ENCODE data around the gene WWOX.

WWOX gene

GRCh38 chr16:78871241-78871640, 771.8 kb downstream of the WWOX start:
- no peak for TF ChIP-seq FOXP2 (optimal IDR thresholded peaks at IDR 0.05; ENCODE audit: control extremely low read depth, extremely low read length, insufficient read depth)

GRCh38 chr16:78876671-78877070, 777.2 kb downstream of the WWOX start:
- Histone ChIP-seq H3K9ac (ENCODE audit: insufficient read length) (no peak overlapping the region), H3K9me3 (ENCODE audit: low read depth, low read length) (no peaks in the 10 kb centered on the region), H3K4me3 (no peak overlapping the region), H3K36me3 (ENCODE audit: insufficient read depth, low read length) (no peaks in the 10 kb centered on the region), H3K27ac (no peak overlapping the region)
- TF ChIP-seq POLR2AphosphoS5 (IDR thresholded peaks at IDR 0.05; ENCODE audit: borderline replicate concordance, low read depth, low read length) (no peak), EZH2 (IDR thresholded peaks at IDR 0.05) (no peak), FOXP2 (optimal IDR thresholded peaks at IDR 0.05; ENCODE audit: control extremely low read depth, extremely low read length, insufficient read depth) (no peak)
- no peak for DNase-seq (ENCODE audit: low read depth, low spot score)

More at GRCh38 chr16:78871241-78871640, 771.8 kb downstream of the WWOX start:
- DNase-seq (ENCODE audit: low read depth, low spot score), result no peak
- Histone ChIP-seq H3K9ac (ENCODE audit: insufficient read length) (no peak overlapping the region), H3K27ac (no peak overlapping the region), H3K9me3 (ENCODE audit: low read depth, low read length) (no peaks in the 10 kb centered on the region), H3K36me3 (ENCODE audit: insufficient read depth, low read length) (no peaks in the 10 kb centered on the region), H3K4me3 (no peak overlapping the region)

GRCh38 chr16:78877114-78877655, 777.7 kb downstream of the WWOX start:
- Histone ChIP-seq H3K36me3 (ENCODE audit: insufficient read depth, low read length) (no peaks in the 10 kb centered on the region), H3K4me3 (no peak overlapping the region), H3K9ac (ENCODE audit: insufficient read length) (no peak overlapping the region), H3K9me3 (ENCODE audit: low read depth, low read length) (no peaks in the 10 kb centered on the region), H3K27ac (no peak overlapping the region)
- TF ChIP-seq EZH2 (IDR thresholded peaks at IDR 0.05), result no peak
- no peak for TF ChIP-seq FOXP2 (optimal IDR thresholded peaks at IDR 0.05; ENCODE audit: control extremely low read depth, extremely low read length, insufficient read depth)
- no peak for TF ChIP-seq POLR2AphosphoS5 (IDR thresholded peaks at IDR 0.05; ENCODE audit: borderline replicate concordance, low read depth, low read length)
- DNase-seq (ENCODE audit: low read depth, low spot score), result no peak

- H3K9ac ChIP-seq (ENCODE audit: insufficient read length), result no peak overlapping the region
- TF ChIP-seq FOXP2 (optimal IDR thresholded peaks at IDR 0.05; ENCODE audit: control extremely low read depth, extremely low read length, insufficient read depth) (no peak), EZH2 (IDR thresholded peaks at IDR 0.05) (no peak), POLR2AphosphoS5 (IDR thresholded peaks at IDR 0.05; ENCODE audit: borderline replicate concordance, low read depth, low read length) (no peak)
- H3K36me3 ChIP-seq (ENCODE audit: insufficient read depth, low read length), result no peaks in the 10 kb centered on the region
- DNase-seq (ENCODE audit: low read depth, low spot score), result no peak
- no peaks in the 10 kb centered on the region for H3K9me3 ChIP-seq (ENCODE audit: low read depth, low read length)
- H3K4me3 ChIP-seq, result no peak overlapping the region
- H3K27ac ChIP-seq, result no peak overlapping the region
Measured at GRCh38 chr16:78878570-78878969, 779.1 kb downstream of the WWOX start.

GRCh38 chr16:78879011-78879410, 779.6 kb downstream of the WWOX start:
- H3K27ac ChIP-seq, result no peak overlapping the region
- H3K4me3 ChIP-seq, result no peak overlapping the region
- TF ChIP-seq FOXP2 (optimal IDR thresholded peaks at IDR 0.05; ENCODE audit: control extremely low read depth, extremely low read length, insufficient read depth) (no peak), POLR2AphosphoS5 (IDR thresholded peaks at IDR 0.05; ENCODE audit: borderline replicate concordance, low read depth, low read length) (no peak), EZH2 (IDR thresholded peaks at IDR 0.05) (no peak)
- no peaks in the 10 kb centered on the region for H3K36me3 ChIP-seq (ENCODE audit: insufficient read depth, low read length)
- DNase-seq (ENCODE audit: low read depth, low spot score), result no peak
- no peaks in the 10 kb centered on the region for H3K9me3 ChIP-seq (ENCODE audit: low read depth, low read length)
- no peak overlapping the region for H3K9ac ChIP-seq (ENCODE audit: insufficient read length)

GRCh38 chr16:78882150-78882549, 782.7 kb downstream of the WWOX start:
- Histone ChIP-seq H3K27ac (no peak overlapping the region), H3K9ac (ENCODE audit: insufficient read length) (no peak overlapping the region), H3K4me3 (no peak overlapping the region), H3K36me3 (ENCODE audit: insufficient read depth, low read length) (no peaks in the 10 kb centered on the region), H3K9me3 (ENCODE audit: low read depth, low read length) (no peaks in the 10 kb centered on the region)
- DNase-seq (ENCODE audit: low read depth, low spot score), result no peak
- TF ChIP-seq FOXP2 (optimal IDR thresholded peaks at IDR 0.05; ENCODE audit: control extremely low read depth, extremely low read length, insufficient read depth), result no peak
- no peak for TF ChIP-seq POLR2AphosphoS5 (IDR thresholded peaks at IDR 0.05; ENCODE audit: borderline replicate concordance, low read depth, low read length)
- TF ChIP-seq EZH2 (IDR thresholded peaks at IDR 0.05), result no peak

- Histone ChIP-seq H3K9ac (ENCODE audit: insufficient read length) (no peak overlapping the region), H3K27ac (no peak overlapping the region), H3K4me3 (no peak overlapping the region), H3K9me3 (ENCODE audit: low read depth, low read length) (no peaks in the 10 kb centered on the region), H3K36me3 (ENCODE audit: insufficient read depth, low read length) (no peaks in the 10 kb centered on the region)
- TF ChIP-seq POLR2AphosphoS5 (IDR thresholded peaks at IDR 0.05; ENCODE audit: borderline replicate concordance, low read depth, low read length) (no peak), FOXP2 (optimal IDR thresholded peaks at IDR 0.05; ENCODE audit: control extremely low read depth, extremely low read length, insufficient read depth) (no peak), EZH2 (IDR thresholded peaks at IDR 0.05) (no peak)
- no peak for DNase-seq (ENCODE audit: low read depth, low spot score)
Measured at GRCh38 chr16:78882751-78883150, 783.3 kb downstream of the WWOX start.

- no peak overlapping the region for H3K4me3 ChIP-seq
Measured at GRCh38 chr16:78884204-78884603, 784.8 kb downstream of the WWOX start.

GRCh38 chr16:78889346-78889745, 789.9 kb downstream of the WWOX start:
- no peak overlapping the region for H3K4me3 ChIP-seq
- TF ChIP-seq EZH2 (IDR thresholded peaks at IDR 0.05), result no peak
- TF ChIP-seq POLR2AphosphoS5 (IDR thresholded peaks at IDR 0.05; ENCODE audit: borderline replicate concordance, low read depth, low read length), result no peak
- TF ChIP-seq FOXP2 (optimal IDR thresholded peaks at IDR 0.05; ENCODE audit: control extremely low read depth, extremely low read length, insufficient read depth), result no peak
- H3K36me3 ChIP-seq (ENCODE audit: insufficient read depth, low read length), result no peaks in the 10 kb centered on the region
- H3K9me3 ChIP-seq (ENCODE audit: low read depth, low read length), result no peaks in the 10 kb centered on the region
- H3K27ac ChIP-seq, result no peak overlapping the region
- DNase-seq (ENCODE audit: low read depth, low spot score), result no peak
- H3K9ac ChIP-seq (ENCODE audit: insufficient read length), result no peak overlapping the region

More at GRCh38 chr16:78884204-78884603, 784.8 kb downstream of the WWOX start:
- Histone ChIP-seq H3K36me3 (ENCODE audit: insufficient read depth, low read length) (no peaks in the 10 kb centered on the region), H3K9me3 (ENCODE audit: low read depth, low read length) (no peaks in the 10 kb centered on the region), H3K9ac (ENCODE audit: insufficient read length) (no peak overlapping the region), H3K27ac (no peak overlapping the region)
- TF ChIP-seq EZH2 (IDR thresholded peaks at IDR 0.05), result no peak
- TF ChIP-seq FOXP2 (optimal IDR thresholded peaks at IDR 0.05; ENCODE audit: control extremely low read depth, extremely low read length, insufficient read depth), result no peak
- TF ChIP-seq POLR2AphosphoS5 (IDR thresholded peaks at IDR 0.05; ENCODE audit: borderline replicate concordance, low read depth, low read length), result no peak
- no peak for DNase-seq (ENCODE audit: low read depth, low spot score)

All from SK-N-MC (cell line).